HG03571 (cell line): ENCODE data around the gene DAPK2.

Experiments
- ATAC-seq: cut with Tn5 transposase; IDR thresholded peaks from one replicate; pipeline ENCODE4 v1.9.1; 2021; ENCODE audit not compliant: unreplicated experiment

DAPK2 gene

GRCh38 chr15:63945838-63946298 is 100.4 kb downstream of the DAPK2 start:
- no peak for ATAC-seq

- no peak for ATAC-seq
These were observed 101.1 kb downstream of the DAPK2 start for GRCh38 chr15:63945007-63945788.

- ATAC-seq = no peak
These were observed 101.7 kb downstream of the DAPK2 start for GRCh38 chr15:63944681-63944955.

- no peak for ATAC-seq
These were observed 102.2 kb downstream of the DAPK2 start for GRCh38 chr15:63943829-63944680.

GRCh38 chr15:63942486-63943365 is 103.6 kb downstream of the DAPK2 start:
- ATAC-seq = no peak

DNA sequence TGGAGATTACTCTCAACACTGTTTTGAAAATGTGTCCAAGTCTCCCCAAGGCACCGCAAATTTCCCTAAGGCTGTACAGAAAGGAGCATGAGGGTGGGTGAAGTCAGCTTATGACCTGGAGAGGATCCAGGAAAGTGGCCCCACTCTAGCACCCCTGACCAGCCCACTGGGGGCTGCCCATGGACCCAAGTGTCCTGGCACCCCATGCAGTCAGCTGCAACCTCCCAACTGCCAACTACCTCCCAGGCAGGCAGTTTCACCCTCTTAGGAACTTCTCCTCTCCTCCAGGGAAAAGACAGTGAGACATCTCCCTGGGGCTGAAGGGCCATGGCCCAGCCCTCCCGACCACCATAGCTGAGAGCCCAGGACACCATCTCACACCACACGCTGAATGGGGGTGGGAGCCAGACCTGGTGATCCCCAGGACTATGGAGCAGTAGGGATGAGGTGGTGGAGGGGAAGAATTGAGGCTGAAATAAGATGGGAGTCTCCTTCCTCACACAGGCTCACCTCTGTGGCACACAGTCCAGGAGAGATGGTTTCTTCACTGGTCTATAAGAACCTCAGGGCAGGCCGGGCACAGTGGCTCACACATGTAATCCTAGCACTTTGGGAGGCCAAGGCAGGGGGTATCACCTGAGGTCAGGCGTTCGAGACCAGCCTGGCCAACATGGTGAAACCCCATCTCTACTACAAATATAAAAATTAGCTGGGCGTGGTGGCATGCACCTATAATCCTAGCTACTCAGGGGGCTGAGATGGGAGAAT is 104.4 kb downstream of the DAPK2 start:
- no peak for ATAC-seq

GRCh38 chr15:63940966-63941620 is 105.2 kb downstream of the DAPK2 start:
- ATAC-seq = no peak

DNA sequence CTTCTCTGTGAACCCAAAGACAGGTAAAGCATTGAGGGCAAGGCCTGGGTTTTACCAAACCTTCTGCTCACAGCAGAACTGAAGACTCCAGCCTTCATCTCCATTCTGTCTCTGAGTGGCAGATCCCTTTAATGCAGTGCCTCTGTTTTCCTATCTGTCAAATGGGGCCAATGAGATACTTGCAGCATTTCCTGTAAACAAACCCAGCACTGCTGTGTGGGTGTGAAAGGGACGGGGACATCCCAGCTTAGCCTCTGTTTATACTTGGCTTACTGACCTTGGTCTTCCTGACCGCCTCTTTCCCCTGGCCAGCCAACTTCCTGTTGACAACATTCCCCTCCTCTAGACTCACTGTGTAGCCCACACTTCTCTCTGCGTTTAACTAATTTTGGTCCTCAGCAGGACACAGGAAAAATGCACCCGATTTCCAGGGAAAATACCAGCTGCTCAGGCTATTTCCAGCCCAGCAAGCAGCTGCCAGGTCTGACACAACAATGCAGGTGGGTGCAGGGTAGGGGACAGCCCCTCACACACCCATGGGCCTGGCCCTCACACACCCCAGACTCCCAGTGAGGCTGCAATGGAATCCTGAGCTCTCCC is 106.7 kb downstream of the DAPK2 start:
- ATAC-seq = no peak

DNA sequence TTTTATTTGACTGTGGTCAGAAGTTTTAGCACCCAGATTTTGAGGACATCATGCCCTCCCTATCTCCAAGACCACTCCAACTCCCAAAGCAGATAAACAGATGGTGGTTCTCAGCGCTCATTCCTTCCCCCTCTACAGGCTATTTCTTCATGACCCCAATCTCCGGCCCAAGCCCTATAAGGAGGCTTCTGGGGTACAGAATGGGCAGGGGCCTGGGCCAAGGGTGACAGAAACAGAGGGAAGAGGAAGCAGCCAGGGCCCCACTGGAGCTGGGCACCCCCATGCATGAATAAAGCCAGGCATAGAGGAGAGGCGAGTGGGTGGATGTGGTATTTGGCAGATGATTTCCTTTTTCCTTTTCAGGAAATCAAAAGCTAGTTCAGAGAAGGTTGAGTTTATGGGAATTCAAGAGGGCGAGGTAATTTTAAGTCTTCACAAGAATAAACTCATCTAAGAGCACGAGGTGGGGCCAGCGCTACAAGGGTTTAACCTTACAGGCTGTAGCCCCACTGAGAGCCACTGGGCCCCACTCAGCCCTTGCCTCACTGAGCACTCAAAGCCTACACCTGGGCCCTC is 107.7 kb downstream of the DAPK2 start:
- no peak for ATAC-seq

DNA sequence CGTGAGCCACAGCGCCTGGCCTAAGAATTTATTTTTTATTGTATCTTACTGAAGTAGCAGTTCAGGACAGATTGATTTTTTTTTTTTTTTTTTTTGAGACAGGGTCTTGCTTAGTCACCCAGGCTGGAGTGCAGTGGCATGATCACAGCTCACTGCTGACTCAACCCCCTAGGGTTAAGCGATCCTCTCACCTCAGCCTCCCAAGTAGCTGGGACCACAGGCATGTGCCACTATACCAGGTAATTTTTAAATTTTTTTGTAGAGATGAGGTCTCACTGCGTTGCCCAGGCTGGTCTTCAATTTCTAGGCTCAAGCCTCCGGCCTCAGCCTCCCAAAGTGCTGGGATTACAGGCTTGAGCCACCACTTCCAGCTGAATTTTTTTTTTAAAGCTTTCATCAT is 112.8 kb downstream of the DAPK2 start:
- ATAC-seq = no peak

DNA sequence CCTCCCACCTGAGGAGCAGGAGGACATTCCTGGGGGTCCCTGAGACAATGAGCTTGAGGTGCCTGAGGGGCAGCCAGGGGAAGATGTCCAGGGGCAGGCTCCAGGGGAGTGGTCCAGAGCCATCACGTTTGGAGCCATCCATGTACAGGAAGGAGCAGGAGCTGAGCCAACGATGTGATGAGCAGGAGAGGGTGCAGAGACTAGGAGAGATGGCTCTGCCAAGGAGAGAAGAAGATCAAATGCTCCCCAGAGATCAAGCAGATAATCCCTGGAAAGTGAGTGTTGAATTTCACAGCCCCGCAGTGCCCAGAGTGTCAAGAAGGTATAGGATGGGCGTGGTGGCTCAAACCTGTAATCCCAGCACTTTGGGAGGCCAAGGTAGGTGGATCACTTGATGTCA is 114.7 kb downstream of the DAPK2 start:
- no peak for ATAC-seq

DNA sequence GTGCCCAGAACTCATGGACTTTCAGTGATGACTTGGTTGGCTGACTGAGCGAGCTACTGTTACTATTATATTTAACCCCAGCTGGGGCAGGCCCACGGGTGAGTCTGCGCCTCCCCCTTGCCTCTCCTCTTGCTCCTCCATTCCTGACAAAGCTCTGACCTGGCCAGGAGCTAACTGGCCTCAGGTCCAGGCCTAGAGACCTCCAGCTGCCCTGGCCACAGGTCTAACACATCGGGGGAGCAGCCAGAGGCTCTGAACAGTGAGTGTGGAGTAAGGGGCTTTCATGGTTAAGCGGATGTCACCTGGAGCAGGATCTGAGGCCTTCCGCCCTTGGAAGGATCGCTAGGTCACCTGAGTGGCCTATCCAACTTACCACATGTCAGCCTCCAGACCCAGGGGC is 116.3 kb downstream of the DAPK2 start:
- ATAC-seq = no peak

GRCh38 chr15:63928185-63928842 is 118.0 kb downstream of the DAPK2 start:
- ATAC-seq = no peak

- no peak for ATAC-seq
These were observed 122.0 kb downstream of the DAPK2 start for GRCh38 chr15:63923993-63924950.

DNA sequence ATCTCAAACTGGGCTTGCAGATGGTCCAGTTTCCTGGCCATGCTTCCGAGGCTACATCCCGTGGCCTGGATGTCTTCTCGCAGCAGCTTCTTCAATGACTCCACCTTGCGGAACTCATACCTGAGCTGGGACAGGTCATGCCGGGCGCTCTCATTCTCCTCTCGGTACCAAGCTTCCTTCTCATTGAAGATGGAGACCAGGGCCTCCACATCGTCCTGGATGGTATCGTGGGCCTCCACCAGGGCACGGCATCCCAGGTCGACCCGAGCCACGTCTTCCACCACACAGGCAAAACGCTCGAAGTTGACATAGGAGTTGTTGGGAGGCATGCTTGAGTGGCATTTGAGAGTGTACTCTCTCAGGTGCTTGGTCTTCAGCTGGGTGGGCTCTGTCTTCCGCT is 123.4 kb downstream of the DAPK2 start:
- ATAC-seq = no peak

DNA sequence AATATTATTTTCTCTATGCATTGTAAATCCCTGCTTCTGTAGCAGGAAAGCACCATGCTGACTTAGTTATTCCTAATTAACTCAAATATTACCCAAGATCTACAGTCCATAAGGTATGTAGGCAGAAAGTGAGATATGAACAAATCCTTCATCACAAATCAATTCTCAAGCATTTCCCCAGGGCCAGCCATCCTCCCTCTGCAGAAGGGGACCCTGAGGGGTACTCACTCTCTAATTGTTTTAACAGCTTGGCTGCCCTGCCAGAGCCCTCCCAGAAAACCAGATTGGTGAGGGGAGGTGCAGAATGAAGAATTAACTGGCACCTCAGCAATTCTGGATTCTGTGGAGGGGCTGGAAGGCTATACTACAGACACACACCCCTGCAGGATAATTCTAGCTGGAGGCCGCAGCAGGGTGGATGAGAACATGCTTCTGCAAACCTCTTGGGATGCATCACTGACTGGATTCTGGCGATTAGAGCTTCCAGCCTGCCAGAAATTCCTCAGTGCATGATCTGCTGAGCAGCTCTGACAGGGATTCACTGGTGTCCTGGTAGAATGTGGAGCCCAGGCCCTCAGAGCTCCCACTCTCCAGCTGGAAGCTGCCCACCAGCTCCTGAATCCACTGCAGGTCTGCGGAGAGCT is 123.9 kb downstream of the DAPK2 start:
- no peak for ATAC-seq

DNA sequence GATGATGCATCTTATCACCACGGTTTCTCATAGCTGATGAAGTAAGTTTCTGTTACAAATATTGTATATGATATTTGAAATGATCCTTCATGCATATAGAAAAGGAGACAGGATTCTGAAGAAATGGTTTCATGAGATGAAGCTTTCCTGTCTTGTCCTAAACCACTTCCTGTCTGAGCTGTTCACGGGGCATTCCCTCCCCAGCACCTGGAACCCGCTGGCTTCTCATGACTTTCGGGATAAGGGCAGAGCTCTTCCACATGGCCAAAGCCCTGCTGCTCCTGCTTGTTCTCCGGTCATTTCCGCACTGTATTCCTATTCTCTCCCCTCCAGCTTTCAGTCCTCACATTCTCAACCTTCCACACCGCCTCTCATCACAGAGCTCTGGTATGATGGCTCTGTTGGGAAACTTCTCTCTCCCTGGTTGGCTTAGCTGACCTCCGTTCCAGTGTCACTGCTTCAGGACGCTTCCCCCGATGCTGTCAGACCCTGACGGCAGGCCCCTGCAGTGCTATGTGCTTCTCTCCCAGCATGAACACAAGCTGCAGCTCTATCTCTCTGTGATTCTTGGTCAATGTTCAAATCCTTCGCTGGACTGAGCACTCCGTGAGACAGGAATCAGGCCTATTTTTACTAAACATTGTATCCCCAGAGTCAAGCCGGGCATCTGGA is 125.6 kb downstream of the DAPK2 start:
- ATAC-seq = no peak
